GM12892 (cell line): Measurements from ENCODE around the gene REXO2.

Source experiments
- POLR2A ChIP-seq: IDR thresholded peaks from 2 replicates; pipeline ENCODE4 v1.6.1; 2011; ENCODE audit warnings: low read depth, low read length, control low read depth
- POLR2AphosphoS5 ChIP-seq: IDR thresholded peaks from 2 replicates; pipeline ENCODE4 v1.6.1; 2011; ENCODE audit warnings: low read depth, low read length, control low read depth

DNA sequence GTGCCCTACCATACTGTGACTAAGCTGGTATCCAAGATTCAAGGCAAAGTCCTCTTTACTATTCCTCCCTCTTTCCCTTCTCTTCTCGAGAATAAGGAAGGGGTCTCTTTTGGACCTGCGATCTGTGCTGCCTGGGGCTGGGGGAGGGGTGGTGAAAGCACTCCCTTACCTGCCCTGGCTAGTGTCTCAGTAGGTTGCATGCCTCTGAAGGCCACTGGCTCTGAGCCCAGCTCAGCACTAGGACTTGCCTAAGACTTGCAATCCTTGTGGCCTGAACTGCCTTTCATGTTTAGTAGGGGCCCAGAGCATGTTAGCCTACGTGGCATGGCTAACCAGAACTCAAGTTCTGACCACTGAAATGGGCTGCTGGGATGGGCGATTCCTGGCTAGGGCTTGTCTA, 13.0 kb upstream of the REXO2 start:
- TF ChIP-seq POLR2A (no peak), POLR2AphosphoS5 (no peak)
